H9 (cell line): ENCODE measurements around the gene ZNF892. TPM values are rescaled to one million over a fixed set of nuclear protein-coding genes. Genes with fewer than 3 reads are reported as not detected.

Experiments
- DNase-seq: peaks from one replicate; pipeline ENCODE4 v3.0.0-alpha.2; 2017
- H2AFZ ChIP-seq: one replicate; pipeline ENCODE4 v1.6.1; 2013; ENCODE audit warnings: mild to moderate bottlenecking, low read length, control low read depth, moderate library complexity
- H2AK5ac ChIP-seq: 2 replicates; pipeline ENCODE4 v1.6.1; 2013; ENCODE audit warnings: low read length, control low read depth, mixed read lengths; ENCODE audit not compliant: insufficient read length
- H2BK120ac ChIP-seq: one replicate; pipeline ENCODE4 v1.6.1; 2013; ENCODE audit warnings: low read depth, mild to moderate bottlenecking, low read length, control low read depth, inconsistent platforms; ENCODE audit not compliant: poor library complexity, severe bottlenecking
- H2BK12ac ChIP-seq: 2 replicates; pipeline ENCODE4 v1.6.1; 2013; ENCODE audit warnings: low read length, control low read depth, mixed read lengths, low read depth; ENCODE audit not compliant: insufficient read length
- H2BK15ac ChIP-seq: 2 replicates; pipeline ENCODE4 v1.6.1; 2013; ENCODE audit warnings: low read depth, low read length, control low read depth
- H2BK20ac ChIP-seq: one replicate; pipeline ENCODE4 v1.6.1; 2013; ENCODE audit warnings: low read depth, mild to moderate bottlenecking, low read length, control low read depth, inconsistent platforms; ENCODE audit not compliant: poor library complexity, severe bottlenecking
- H2BK5ac ChIP-seq: 2 replicates; pipeline ENCODE4 v1.6.1; 2013; ENCODE audit warnings: low read length, control low read depth, mixed read lengths; ENCODE audit not compliant: insufficient read length
- H3K14ac ChIP-seq: 2 replicates; pipeline ENCODE4 v1.6.1; 2013; ENCODE audit warnings: low read length, control low read depth; ENCODE audit not compliant: insufficient read depth
- H3K18ac ChIP-seq: 2 replicates; pipeline ENCODE4 v1.6.1; 2013; ENCODE audit warnings: low read depth, mild to moderate bottlenecking, mixed read lengths, low read length, control low read depth; ENCODE audit not compliant: insufficient read length
- H3K23ac ChIP-seq: 2 replicates; pipeline ENCODE4 v1.6.1; 2013; ENCODE audit warnings: low read length, control low read depth, mixed read lengths, low read depth; ENCODE audit not compliant: insufficient read length
- H3K23me2 ChIP-seq: 2 replicates; pipeline ENCODE4 v1.6.1; 2013; ENCODE audit warnings: low read depth, mild to moderate bottlenecking, mixed read lengths, low read length, control low read depth; ENCODE audit not compliant: insufficient read length, poor library complexity, severe bottlenecking
- H3K27ac ChIP-seq: 2 replicates; pipeline ENCODE4 v1.5.1; 2013; ENCODE audit warnings: low read length, control low read depth, mixed read lengths, low read depth; ENCODE audit not compliant: insufficient read length
- H3K27me3 ChIP-seq: 2 replicates; pipeline ENCODE4 v1.6.1; 2013; ENCODE audit warnings: low read length, control low read depth, inconsistent platforms; ENCODE audit not compliant: insufficient read depth
- H3K4ac ChIP-seq: 2 replicates; pipeline ENCODE4 v1.6.1; 2013; ENCODE audit warnings: low read depth, mild to moderate bottlenecking, control low read depth, inconsistent platforms, low read length, moderate library complexity
- H3K4me1 ChIP-seq: 2 replicates; pipeline ENCODE4 v1.6.1; 2013; ENCODE audit warnings: low read length, control low read depth, inconsistent platforms; ENCODE audit not compliant: insufficient read depth
- H3K4me2 ChIP-seq: 2 replicates; pipeline ENCODE4 v1.6.1; 2013; ENCODE audit warnings: low read length, control low read depth, mixed read lengths; ENCODE audit not compliant: insufficient read length, insufficient read depth
- H3K56ac ChIP-seq: 2 replicates; pipeline ENCODE4 v1.6.1; 2013; ENCODE audit warnings: low read depth, mild to moderate bottlenecking, mixed read lengths, low read length, control low read depth; ENCODE audit not compliant: insufficient read length
- H3K79me1 ChIP-seq: 2 replicates; pipeline ENCODE4 v1.6.1; 2013; ENCODE audit warnings: low read depth, mild to moderate bottlenecking, moderate library complexity, low read length, control low read depth, inconsistent platforms; ENCODE audit not compliant: insufficient read depth, poor library complexity, severe bottlenecking
- H3K79me2 ChIP-seq: 2 replicates; pipeline ENCODE4 v1.6.1; 2013; ENCODE audit warnings: low read length, control low read depth, inconsistent platforms; ENCODE audit not compliant: insufficient read depth
- H3K9ac ChIP-seq: 2 replicates; pipeline ENCODE4 v1.6.1; 2013; ENCODE audit warnings: low read length, control low read depth, mixed read lengths; ENCODE audit not compliant: insufficient read length; ENCODE audit errors: extremely low read depth
- H3K9me3 ChIP-seq: one replicate; pipeline ENCODE4 v1.6.1; 2013; ENCODE audit warnings: low read depth, low read length, inconsistent platforms; ENCODE audit not compliant: control insufficient read depth
- H3T11ph ChIP-seq: one replicate; pipeline ENCODE4 v1.6.1; 2013; ENCODE audit warnings: mild to moderate bottlenecking, low read length, control low read depth, inconsistent platforms
- H4K20me1 ChIP-seq: one replicate; pipeline ENCODE4 v1.6.1; 2013; ENCODE audit not compliant: control insufficient read depth, insufficient read length, insufficient read depth
- H4K5ac ChIP-seq: 2 replicates; pipeline ENCODE4 v1.6.1; 2013; ENCODE audit warnings: low read depth, mild to moderate bottlenecking, mixed read lengths, low read length, control low read depth; ENCODE audit not compliant: insufficient read length
- H4K8ac ChIP-seq: replicated peaks from 2 replicates; pipeline ENCODE4 v1.6.1; 2013; ENCODE audit warnings: low read length, control low read depth, mixed read lengths, low read depth; ENCODE audit not compliant: insufficient read length
- H4K91ac ChIP-seq: 2 replicates; pipeline ENCODE4 v1.6.1; 2013; ENCODE audit warnings: low read depth, mild to moderate bottlenecking, moderate library complexity, mixed read lengths, low read length, control low read depth; ENCODE audit not compliant: insufficient read length
- H3K27ac Mint-ChIP-seq, 3 experiments: 2 replicates in 2 of 3; 3 replicates in 1 of 3; pipeline ENCODE4 v1.8.0; 2020 to 2021; ENCODE audit warnings: mixed read lengths in 3 of 3, mild to moderate bottlenecking in 1 of 3, moderate library complexity in 1 of 3
- H3K27me3 Mint-ChIP-seq: 2 replicates; pipeline ENCODE4 v1.8.0; 2021; ENCODE audit warnings: low read depth, mild to moderate bottlenecking, moderate library complexity, mixed read lengths
- H3K36me3 Mint-ChIP-seq, 3 experiments: 2 replicates in 2 of 3; 3 replicates in 1 of 3; pipeline ENCODE4 v1.8.0; 2020 to 2021; ENCODE audit warnings: low read depth in 3 of 3, mixed read lengths in 3 of 3; ENCODE audit not compliant: insufficient read depth in 1 of 3
- H3K4me1 Mint-ChIP-seq, 2 experiments: 2 replicates each; pipeline ENCODE4 v1.8.0; 2020; ENCODE audit warnings: mixed read lengths in 2 of 2
- H3K4me3 Mint-ChIP-seq, 2 experiments: 2 replicates in 1 of 2; 3 replicates in 1 of 2; pipeline ENCODE4 v1.8.0; 2020 to 2021; ENCODE audit warnings: mild to moderate bottlenecking in 2 of 2, mixed read lengths in 2 of 2, moderate library complexity in 1 of 2
- H3K9me3 Mint-ChIP-seq, 2 experiments: 2 replicates in 1 of 2; 3 replicates in 1 of 2; pipeline ENCODE4 v1.8.0; 2020; ENCODE audit warnings: mild to moderate bottlenecking in 2 of 2, mixed read lengths in 2 of 2, moderate library complexity in 1 of 2
- WGBS: extraction: QIAGEN DNeasy Blood & Tissue Kit; methylation state at CpG from one replicate; pipeline ENCODE4 v1.1.7; 2013; ENCODE audit warnings: missing lambda C conversion rate, low lambda C conversion rate, mixed read lengths; ENCODE audit not compliant: insufficient read length; ENCODE audit errors: extremely low coverage; 5-methylcytosine and 5-hydroxymethylcytosine counted together
- long read RNA-seq: library from polyadenylated mRNA; unstranded; transcript quantifications from one replicate; pipeline ENCODE4 v2.0.0, GENCODE V29; 2020
- total RNA-seq: library from RNA; stranded (reverse); gene quantifications from 2 replicates; pipeline ENCODE4 v1.2.1, GENCODE V29; 2021
- TF ChIP-seq, protein P1 (sequence below): fragments of 200-600 bp; sonication (generic); conservative IDR thresholded peaks from 3 replicates; pipeline ENCODE4 v1.8.0; 2021; ENCODE audit warnings: antibody characterized with exemption, mild to moderate bottlenecking

ZNF892 gene
- total RNA-seq: 13.2 and 13.3 TPM in 2 replicates
- long read RNA-seq, transcript AC092835.1-201 (5 exons, 1,850 nt): major isoform, 13 of 20 reads
- long read RNA-seq, partial matches to known transcripts: 0 of 20 reads
- long read RNA-seq, other reads (novel, unspliced or antisense): 7 of 20 reads

GRCh38 chr2:95207111-95207961 is at the start of gene ZNF892:
TSS of gene ZNF892 (plus strand) at chr2:95207521. CDS start at chr2:95207816, 295 bp downstream.
- Histone ChIP-seq H3K56ac (no peak within 1 kb of the TSS), H3K9me3 (peaks cover 22% of the 10 kb centered on the region), H3T11ph (no peak within 1 kb of the TSS), H4K8ac (no peak within 1 kb of the TSS), H2BK15ac (no peak within 1 kb of the TSS), H2AK5ac (no peak within 1 kb of the TSS), H4K20me1 (no peaks in the 10 kb centered on the region), H2BK5ac (no peak within 1 kb of the TSS), H3K9ac (peak within 1 kb of the TSS; percentile 44), H3K79me1 (no peaks in the 10 kb centered on the region), H3K4me1 (no peaks in the 10 kb centered on the region), H3K4me2 (peak within 1 kb of the TSS; percentile 47), H2BK120ac (no peak within 1 kb of the TSS), H3K79me2 (no peaks in the 10 kb centered on the region), H2BK20ac (no peak within 1 kb of the TSS), H4K5ac (no peak within 1 kb of the TSS), H3K14ac (peak within 1 kb of the TSS; percentile 80), H3K4ac (no peak within 1 kb of the TSS), H2AFZ (no peak within 1 kb of the TSS), H2BK12ac (no peak within 1 kb of the TSS), H3K27me3 (peaks cover 8% of the 10 kb centered on the region), H3K23me2 (peaks cover 3% of the 10 kb centered on the region), H3K18ac (peak within 1 kb of the TSS; percentile 20), H4K91ac (no peak within 1 kb of the TSS), H3K27ac (no peak within 1 kb of the TSS), H3K23ac (no peak within 1 kb of the TSS)
- Mint-ChIP-seq H3K27me3 (peaks cover 25% of the 10 kb centered on the region), H3K9me3 (peaks cover 33 to 35% of the 10 kb centered on the region in 2 experiments), H3K4me1 (peaks cover 21 to 25% of the 10 kb centered on the region in 2 experiments), H3K4me3 (peak within 1 kb of the TSS; percentile 86 to 92), H3K27ac (peak within 1 kb of the TSS; percentile 88 to 96 (median 94); a peak in 6 of 7 replicates), H3K36me3 (peaks cover 35 to 42% (median 35%) of the 10 kb centered on the region in 3 experiments)
- peak; percentile 96 for DNase-seq
- TF ChIP-seq, protein P1, sequence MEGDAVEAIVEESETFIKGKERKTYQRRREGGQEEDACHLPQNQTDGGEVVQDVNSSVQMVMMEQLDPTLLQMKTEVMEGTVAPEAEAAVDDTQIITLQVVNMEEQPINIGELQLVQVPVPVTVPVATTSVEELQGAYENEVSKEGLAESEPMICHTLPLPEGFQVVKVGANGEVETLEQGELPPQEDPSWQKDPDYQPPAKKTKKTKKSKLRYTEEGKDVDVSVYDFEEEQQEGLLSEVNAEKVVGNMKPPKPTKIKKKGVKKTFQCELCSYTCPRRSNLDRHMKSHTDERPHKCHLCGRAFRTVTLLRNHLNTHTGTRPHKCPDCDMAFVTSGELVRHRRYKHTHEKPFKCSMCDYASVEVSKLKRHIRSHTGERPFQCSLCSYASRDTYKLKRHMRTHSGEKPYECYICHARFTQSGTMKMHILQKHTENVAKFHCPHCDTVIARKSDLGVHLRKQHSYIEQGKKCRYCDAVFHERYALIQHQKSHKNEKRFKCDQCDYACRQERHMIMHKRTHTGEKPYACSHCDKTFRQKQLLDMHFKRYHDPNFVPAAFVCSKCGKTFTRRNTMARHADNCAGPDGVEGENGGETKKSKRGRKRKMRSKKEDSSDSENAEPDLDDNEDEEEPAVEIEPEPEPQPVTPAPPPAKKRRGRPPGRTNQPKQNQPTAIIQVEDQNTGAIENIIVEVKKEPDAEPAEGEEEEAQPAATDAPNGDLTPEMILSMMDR: peak; percentile 39; the same call in 2 of the 3 replicates
- no CpG with 5 or more reads among the region's 74 CpGs for WGBS
